ENCODE results near the gene MIER2. TPM values are rescaled to one million over a fixed set of nuclear protein-coding genes. Genes with fewer than 3 reads are reported as not detected.
"Not testable (repeated sequence)": the region's sequence is repeated elsewhere in the genome, so short reads cannot be mapped to it uniquely, and the experiment has no call there.

The MIER2 gene
- total RNA-seq, 1 donor from 2014 or later = 30.7 TPM

DNA sequence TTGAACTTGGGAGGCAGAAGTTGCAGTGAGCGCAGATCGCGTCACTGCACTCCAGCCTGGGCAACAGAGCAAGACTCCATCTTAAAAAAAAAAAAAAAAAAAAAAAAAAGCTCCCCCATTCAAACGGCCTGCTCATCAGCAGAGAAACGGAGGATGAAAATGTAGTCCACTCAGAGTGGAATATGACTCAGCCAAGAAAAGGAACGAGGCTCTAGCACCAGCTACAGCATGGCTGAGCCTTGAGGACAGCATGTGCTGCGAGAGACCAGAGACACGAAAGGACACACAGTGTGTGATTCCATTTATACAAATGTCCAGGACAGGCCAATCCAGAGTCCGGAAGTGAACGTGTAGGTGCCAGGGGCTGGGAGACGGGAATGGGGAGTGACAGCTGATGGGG, 18.1 kb upstream of the MIER2 start:
- no peak for DNase-seq (ENCODE audit: extremely low spot score in 2 of 2)
- H3K4me1 ChIP-seq = no peaks in the 10 kb centered on the region
- no peak for TF ChIP-seq POLR2AphosphoS5 (IDR thresholded peaks at IDR 0.05; ENCODE audit: insufficient read depth in 1 of 2, low read depth in 1 of 2)
- TF ChIP-seq POLR2A (IDR thresholded peaks at IDR 0.05) = no peak
- TF ChIP-seq, protein P1, sequence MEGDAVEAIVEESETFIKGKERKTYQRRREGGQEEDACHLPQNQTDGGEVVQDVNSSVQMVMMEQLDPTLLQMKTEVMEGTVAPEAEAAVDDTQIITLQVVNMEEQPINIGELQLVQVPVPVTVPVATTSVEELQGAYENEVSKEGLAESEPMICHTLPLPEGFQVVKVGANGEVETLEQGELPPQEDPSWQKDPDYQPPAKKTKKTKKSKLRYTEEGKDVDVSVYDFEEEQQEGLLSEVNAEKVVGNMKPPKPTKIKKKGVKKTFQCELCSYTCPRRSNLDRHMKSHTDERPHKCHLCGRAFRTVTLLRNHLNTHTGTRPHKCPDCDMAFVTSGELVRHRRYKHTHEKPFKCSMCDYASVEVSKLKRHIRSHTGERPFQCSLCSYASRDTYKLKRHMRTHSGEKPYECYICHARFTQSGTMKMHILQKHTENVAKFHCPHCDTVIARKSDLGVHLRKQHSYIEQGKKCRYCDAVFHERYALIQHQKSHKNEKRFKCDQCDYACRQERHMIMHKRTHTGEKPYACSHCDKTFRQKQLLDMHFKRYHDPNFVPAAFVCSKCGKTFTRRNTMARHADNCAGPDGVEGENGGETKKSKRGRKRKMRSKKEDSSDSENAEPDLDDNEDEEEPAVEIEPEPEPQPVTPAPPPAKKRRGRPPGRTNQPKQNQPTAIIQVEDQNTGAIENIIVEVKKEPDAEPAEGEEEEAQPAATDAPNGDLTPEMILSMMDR (IDR thresholded peaks at IDR 0.05) = no peak
- H3K9me3 ChIP-seq = no peaks in the 10 kb centered on the region
- H3K27ac ChIP-seq = no peak overlapping the region
- H3K4me3 ChIP-seq = no peak overlapping the region
- H3K27me3 ChIP-seq = no peaks in the 10 kb centered on the region
- H3K36me3 ChIP-seq = no peaks in the 10 kb centered on the region
- intact Hi-C loops (cut with DNase I) = no loop called here

DNA sequence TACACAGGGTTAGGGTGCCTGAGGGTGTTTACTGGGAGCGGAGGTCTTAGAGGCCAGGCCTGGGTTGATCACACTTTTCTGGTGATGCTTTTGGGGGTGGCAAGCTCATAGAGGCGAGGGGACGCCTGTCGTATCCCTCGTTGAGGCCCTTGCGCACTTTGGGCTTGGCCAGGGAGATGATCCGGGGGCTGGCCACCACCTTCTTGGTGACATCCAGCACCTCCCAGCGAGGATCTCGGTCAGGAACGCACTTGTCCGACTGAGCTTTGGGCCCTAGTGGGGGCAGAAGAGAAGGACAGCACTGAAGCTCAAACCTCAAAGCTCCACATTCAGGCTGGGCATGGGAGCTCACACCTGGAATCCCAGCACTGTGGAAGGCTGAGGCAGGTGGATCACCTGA, 17.6 kb upstream of the MIER2 start:
- Histone ChIP-seq H3K27me3 (no peaks in the 10 kb centered on the region), H3K4me1 (no peaks in the 10 kb centered on the region), H3K27ac (no peak overlapping the region), H3K9me3 (no peaks in the 10 kb centered on the region), H3K36me3 (no peaks in the 10 kb centered on the region), H3K4me3 (no peak overlapping the region)
- intact Hi-C loops (cut with DNase I) = no loop called here
- no peak for DNase-seq (ENCODE audit: extremely low spot score in 2 of 2)
- TF ChIP-seq POLR2A (IDR thresholded peaks at IDR 0.05) = no peak
- TF ChIP-seq, protein P1 (IDR thresholded peaks at IDR 0.05) = no peak
- no peak for TF ChIP-seq POLR2AphosphoS5 (IDR thresholded peaks at IDR 0.05; ENCODE audit: insufficient read depth in 1 of 2, low read depth in 1 of 2)

DNA sequence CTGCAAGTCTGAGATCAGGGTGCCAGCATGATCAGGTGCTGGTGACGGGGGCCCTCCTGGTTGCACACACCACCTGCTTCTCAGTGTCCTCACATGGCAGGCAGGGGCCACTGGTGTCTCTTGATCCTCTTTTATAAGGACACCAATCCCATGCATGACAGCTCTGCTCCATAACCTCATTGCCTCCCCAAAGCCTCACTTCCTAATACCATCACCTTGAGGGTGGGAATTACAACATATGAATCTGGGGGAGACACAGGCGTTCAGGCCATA, 15.0 kb upstream of the MIER2 start:
- Histone ChIP-seq H3K4me3 (no peak overlapping the region), H3K4me1 (no peaks in the 10 kb centered on the region), H3K27ac (no peak overlapping the region), H3K27me3 (no peaks in the 10 kb centered on the region), H3K9me3 (no peaks in the 10 kb centered on the region), H3K36me3 (no peaks in the 10 kb centered on the region)
- TF ChIP-seq, protein P1 (IDR thresholded peaks at IDR 0.05) = no peak
- TF ChIP-seq POLR2A (IDR thresholded peaks at IDR 0.05) = no peak
- no peak for TF ChIP-seq POLR2AphosphoS5 (IDR thresholded peaks at IDR 0.05; ENCODE audit: insufficient read depth in 1 of 2, low read depth in 1 of 2)
- DNase-seq (ENCODE audit: extremely low spot score in 2 of 2) = no peak
- intact Hi-C loops (cut with DNase I) = no loop called here

DNA sequence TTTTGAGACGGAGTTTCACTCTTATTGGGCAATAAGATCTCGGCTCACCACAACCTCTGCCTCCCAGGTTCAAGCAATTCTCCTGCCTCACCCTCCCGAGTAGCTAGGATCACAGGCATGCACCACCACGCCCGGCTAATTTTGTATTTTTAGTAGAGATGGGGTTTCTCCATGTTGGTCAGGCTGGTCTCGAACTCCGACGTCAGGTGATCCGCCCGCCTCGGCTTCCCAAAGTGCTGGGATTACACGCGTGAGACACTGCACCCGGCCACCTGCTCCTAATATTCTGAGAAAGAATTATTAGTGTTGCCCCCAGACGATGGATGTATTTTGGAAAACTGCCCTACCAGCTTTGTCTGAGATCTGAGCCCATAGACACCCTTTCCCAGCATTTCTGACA, 10.9 kb upstream of the MIER2 start:
- H3K27ac ChIP-seq; H3K4me1 ChIP-seq; H3K9me3 ChIP-seq; H3K36me3 ChIP-seq; H3K27me3 ChIP-seq; H3K4me3 ChIP-seq; DNase-seq (ENCODE audit: extremely low spot score in 2 of 2); intact Hi-C loops (cut with DNase I): not testable (repeated sequence)

DNA sequence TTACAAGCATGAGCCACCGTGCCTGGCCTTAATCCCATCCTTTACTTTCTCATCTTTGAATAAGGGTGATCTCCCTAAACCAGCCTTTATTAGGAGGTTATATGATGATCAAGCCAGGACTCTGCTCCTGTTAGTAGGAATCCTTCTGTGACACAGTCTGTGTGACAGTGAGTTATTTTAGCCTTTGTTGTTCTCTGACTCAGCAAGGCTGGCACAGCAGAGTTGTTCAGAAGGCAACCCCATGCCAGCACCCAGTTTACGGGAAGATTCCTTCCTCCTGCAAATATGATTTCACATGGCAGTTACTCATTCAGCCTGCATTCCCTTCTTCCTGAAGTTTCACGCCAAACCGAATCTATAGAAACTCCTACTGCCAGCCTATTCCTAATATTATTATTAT, 10.5 kb upstream of the MIER2 start:
- no peak overlapping the region for H3K4me3 ChIP-seq
- DNase-seq (ENCODE audit: extremely low spot score in 2 of 2) = no peak
- no peaks in the 10 kb centered on the region for H3K9me3 ChIP-seq
- H3K36me3 ChIP-seq = no peaks in the 10 kb centered on the region
- intact Hi-C loops (cut with DNase I) = no loop called here
- H3K4me1 ChIP-seq = no peaks in the 10 kb centered on the region
- no peaks in the 10 kb centered on the region for H3K27me3 ChIP-seq
- TF ChIP-seq, protein P1 (IDR thresholded peaks at IDR 0.05) = no peak
- TF ChIP-seq POLR2AphosphoS5 (IDR thresholded peaks at IDR 0.05; ENCODE audit: insufficient read depth in 1 of 2, low read depth in 1 of 2) = peak in 1 of 2 donors; percentile 66
- no peak overlapping the region for H3K27ac ChIP-seq

DNA sequence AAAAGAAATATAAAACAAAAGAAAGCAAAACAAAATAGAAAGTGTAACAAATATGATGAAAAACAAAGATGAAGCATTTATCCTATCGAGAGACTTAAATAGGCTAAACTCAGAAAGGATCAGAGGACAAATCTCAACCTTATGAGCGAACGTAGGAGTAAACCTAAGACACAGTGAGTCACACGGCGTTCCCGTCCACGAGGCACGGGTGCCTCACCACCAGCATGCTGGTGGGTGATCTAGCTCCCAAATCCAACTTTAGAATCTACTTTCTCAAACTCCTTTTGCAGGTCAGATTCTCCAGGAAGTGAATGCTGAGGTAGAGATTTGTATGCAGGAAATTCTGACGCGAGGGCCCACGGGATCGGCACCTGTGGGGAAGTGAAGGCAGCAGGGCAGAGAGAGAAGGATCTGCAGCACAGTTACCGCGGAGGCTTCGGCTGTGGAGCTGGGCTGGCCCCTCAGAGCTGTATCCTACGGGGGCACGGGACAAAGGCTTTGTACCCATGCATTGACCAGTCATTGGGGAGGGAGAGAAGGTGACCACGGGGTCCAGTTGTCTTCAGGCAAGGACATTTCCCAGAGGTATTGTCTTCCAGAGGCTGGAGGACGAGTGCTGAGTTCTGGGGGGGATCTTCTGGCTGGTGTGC, 7.5 kb upstream of the MIER2 start:
- TF ChIP-seq, protein P1 (IDR thresholded peaks at IDR 0.05) = no peak
- TF ChIP-seq POLR2A (IDR thresholded peaks at IDR 0.05) = no peak
- no peak for TF ChIP-seq POLR2AphosphoS5 (IDR thresholded peaks at IDR 0.05; ENCODE audit: insufficient read depth in 1 of 2, low read depth in 1 of 2)
- Histone ChIP-seq H3K9me3 (no peaks in the 10 kb centered on the region), H3K4me1 (no peaks in the 10 kb centered on the region), H3K36me3 (no peaks in the 10 kb centered on the region), H3K27ac (no peak overlapping the region), H3K4me3 (no peak overlapping the region), H3K27me3 (no peaks in the 10 kb centered on the region)
- intact Hi-C loops (cut with DNase I) = no loop called here
- no peak for DNase-seq (ENCODE audit: extremely low spot score in 2 of 2)

Measured in vagina (tissue), 2 donors.